HG03457 (cell line): ENCODE measurements around the gene MS4A4E.
"Not testable (repeated sequence)": the region's sequence is repeated elsewhere in the genome, so short reads cannot be mapped to it uniquely, and the experiment has no call there.

Source experiments
- ATAC-seq: cut with Tn5 transposase; IDR thresholded peaks from one replicate; pipeline ENCODE4 v1.9.1; 2021; ENCODE audit warnings: moderate number of reproducible peaks; ENCODE audit not compliant: unreplicated experiment

Gene MS4A4E

GRCh38 chr11:60182541-60183330 lies 60.2 kb downstream of the MS4A4E start, which contains the start of gene MS4A6A:
Gene MS4A6A (minus strand): TSS chr11:60183083. CDS start chr11:60181727, 1,356 bp downstream.
- no peak for ATAC-seq

GRCh38 chr11:60175860-60176275 lies 67.1 kb downstream of the MS4A4E start:
- peak; percentile 82 for ATAC-seq

DNA sequence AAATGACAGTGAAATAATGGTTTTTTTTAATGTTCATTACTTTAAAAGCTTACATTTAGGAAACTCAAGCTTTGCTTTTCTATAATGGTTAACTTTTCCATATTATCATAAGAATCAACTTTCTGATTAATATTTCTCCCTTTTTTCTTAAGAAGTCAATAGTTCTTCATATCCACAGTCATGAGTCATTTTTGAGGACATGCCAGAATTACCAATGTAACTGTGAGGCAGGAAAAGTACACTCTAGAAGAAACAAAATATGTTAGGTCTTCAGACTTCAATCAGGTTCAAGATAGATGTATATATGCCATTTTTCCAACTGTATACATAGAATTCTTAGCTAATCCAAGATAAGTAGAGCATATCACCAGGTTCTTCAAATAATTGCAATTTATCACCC lies 70.9 kb downstream of the MS4A4E start:
- ATAC-seq = no peak

DNA sequence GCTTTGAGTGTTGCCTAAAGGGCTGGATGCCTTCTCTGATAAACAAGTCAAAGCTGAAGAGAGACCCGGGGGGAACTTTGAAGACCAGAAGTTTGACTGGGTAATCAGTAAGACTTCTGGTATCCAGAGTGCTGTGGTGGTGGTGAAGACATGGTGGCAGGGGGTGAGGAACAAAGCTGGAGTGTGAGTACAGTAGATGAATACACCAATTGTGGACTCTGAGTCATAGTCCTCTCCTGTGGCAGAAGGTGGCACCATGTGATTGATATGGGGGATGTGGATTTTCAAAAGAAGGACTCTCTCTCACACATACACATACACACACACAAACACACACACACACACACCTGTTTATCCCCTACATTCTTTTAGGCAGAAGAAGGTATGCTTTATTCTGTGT lies 72.4 kb downstream of the MS4A4E start:
- ATAC-seq = no peak

DNA sequence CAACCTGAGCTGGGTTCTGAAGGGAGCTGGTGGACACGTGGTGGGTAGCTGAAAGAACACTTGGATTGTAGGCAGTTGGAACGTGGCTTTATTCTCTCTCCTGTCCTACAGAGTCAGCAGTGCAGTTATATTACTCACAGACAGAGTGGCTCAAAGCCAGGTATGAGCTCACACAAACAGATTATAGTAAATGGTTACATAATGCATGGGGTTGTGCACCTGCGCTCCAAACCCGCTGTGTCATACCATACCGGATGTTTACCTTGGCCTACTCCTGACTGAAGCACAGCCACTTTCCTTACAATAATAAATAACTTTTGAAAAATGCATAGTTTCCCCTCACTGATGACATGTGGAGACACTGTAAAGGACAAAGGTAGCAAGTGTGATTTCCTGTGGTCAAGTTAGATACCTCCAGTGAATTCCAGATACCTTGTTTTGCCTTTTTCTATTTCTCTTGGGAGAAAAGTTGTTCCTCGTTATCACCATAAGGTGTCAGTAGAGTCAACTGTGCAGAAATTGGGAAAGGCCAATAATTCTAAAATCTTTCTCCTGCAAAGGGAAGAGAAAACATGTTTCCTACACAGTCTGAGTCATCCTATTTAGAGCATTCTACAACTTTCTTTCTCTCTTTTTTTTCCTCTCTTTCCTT lies 73.5 kb downstream of the MS4A4E start:
- ATAC-seq = no peak

DNA sequence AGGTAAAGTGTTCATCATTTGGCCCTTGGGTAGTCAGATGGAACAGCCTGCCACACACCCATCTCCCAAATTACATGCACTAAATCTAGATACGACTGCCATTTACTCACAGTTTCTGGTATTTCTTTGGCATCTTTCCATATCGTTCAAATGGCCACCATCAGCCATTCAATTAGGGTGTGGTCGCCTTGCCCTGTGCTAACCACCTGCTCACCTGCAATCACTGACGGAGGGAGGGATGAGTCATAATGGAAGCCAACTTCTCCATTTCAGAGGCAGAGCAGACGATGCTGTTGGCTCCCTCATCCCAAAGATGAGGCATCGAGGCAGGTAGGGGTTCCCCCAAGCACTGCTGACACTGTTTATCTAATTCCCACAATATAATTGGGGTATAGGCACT lies 74.6 kb downstream of the MS4A4E start:
- no peak for ATAC-seq

DNA sequence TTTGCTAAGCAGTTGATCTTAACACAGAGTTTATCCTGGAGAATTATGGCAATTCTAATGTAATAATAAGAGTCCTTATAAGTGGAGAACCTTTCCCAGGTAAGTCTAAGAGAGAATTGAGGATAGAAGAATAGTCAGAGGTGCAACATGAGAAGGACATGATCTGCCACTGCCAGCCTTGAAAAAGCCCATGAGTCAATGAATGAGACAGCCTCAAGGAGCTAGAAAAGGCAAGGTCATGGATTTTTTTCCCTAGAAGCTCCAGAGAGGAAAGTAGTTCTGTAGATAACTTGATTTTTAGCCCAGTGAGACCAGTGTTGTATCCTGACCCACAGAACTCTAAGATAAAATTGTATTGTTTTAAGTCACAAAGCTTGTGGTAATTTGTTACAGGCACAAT lies 77.0 kb downstream of the MS4A4E start:
- no peak for ATAC-seq

GRCh38 chr11:60165538-60165937 lies 77.4 kb downstream of the MS4A4E start:
- no peak for ATAC-seq

- ATAC-seq = no peak
Measured at GRCh38 chr11:60164550-60165075, 78.3 kb downstream of the MS4A4E start.

- ATAC-seq = no peak
Measured at GRCh38 chr11:60161766-60162165, 81.2 kb downstream of the MS4A4E start.

- ATAC-seq = no peak
Measured at GRCh38 chr11:60161107-60161506, 81.8 kb downstream of the MS4A4E start.

- no peak for ATAC-seq
Measured at GRCh38 chr11:60159868-60160267, 83.1 kb downstream of the MS4A4E start.

DNA sequence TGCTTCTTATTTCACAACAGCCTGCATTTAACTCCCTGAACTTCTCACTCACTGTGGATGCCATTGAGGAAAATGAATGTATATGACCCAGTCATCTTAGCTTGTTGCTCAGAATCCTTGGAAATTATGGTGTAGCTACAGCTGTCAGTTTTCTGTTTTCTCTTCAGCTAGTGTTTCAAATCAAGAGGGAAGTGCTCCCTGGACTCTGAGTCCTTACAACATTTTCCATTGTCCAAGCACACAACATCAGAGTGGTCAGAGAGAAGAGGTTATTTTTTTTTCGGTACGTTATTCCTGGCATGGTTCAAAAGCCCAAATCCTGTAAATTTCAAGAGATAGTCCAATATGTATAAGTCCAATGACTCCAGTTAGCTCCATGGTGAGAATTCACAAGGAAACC lies 83.7 kb downstream of the MS4A4E start:
- no peak for ATAC-seq

GRCh38 chr11:60158636-60159035 lies 84.3 kb downstream of the MS4A4E start:
- no peak for ATAC-seq

DNA sequence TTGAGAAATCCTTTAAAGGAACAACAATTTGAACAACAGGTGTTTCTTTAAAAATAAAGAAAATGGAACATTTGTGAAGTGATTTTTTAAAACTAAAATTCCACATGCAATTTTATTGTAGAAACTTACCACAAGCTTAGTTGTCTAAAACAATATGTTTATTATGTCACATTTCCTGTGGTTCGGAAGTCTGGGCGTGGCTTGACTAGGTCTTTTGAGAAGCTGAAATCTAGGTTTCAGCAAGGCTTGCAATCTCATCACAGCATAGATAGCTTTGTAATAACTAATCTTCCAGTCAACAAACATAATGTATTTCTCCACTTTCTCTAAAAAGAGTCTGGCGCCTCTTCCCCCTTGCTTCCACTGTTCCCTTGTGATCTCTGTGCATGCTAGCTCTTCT lies 87.0 kb downstream of the MS4A4E start:
- no peak for ATAC-seq

GRCh38 chr11:60152727-60153126 lies 90.2 kb downstream of the MS4A4E start:
- not testable (repeated sequence) for ATAC-seq

GRCh38 chr11:60150279-60150678 lies 92.7 kb downstream of the MS4A4E start:
- ATAC-seq = no peak
